HG02588 (cell line): Measurements from ENCODE around the gene TOB1.

Experiments used
- ATAC-seq: cut with Tn5 transposase; IDR thresholded peaks from one replicate; pipeline ENCODE4 v1.9.1; 2021; ENCODE audit warnings: mild to moderate bottlenecking, moderate library complexity; ENCODE audit not compliant: unreplicated experiment

Gene TOB1

DNA sequence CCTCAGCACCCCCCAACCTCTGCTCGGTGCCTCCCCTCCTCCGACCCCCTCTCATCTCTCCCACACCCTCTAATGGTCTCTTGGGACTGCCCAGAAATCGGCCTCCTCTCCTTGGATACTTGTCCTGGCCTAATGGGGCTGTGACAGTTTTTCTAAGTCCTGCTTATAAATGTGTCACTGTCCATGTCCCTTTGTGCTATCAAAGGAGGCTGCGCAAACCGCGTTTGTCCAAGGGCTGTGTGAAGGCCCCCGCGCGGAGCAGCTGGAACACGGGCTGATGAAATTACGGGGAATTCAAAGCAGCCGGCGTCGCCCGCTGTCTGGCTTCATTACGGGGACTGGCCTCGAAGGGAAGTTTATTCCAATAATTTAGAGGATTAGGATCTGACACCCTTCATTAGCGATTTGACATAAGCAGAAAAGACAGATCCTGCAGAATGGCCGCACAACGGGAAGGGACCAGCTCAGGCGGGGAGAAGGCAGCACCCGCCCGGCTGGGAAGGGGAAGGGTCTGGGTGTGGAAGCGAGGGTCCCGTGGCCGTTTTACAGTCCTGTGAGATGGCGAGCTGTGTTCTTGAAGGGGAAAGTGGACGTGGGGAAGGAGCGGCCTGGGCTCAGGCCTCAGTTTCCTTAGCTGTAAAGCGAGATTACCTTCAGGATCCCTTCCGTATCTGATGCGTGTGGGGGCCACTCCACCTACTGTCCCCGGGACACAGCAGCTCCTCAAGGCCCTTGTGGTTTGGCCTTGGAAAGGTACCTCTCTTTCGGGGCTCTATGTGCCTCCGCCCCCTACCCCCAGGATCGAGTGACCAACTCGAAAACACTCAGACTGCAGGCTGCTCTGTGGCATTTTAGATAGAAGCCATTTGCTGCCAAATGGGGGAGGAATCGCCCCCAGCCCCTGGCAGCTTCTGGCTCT is 32.4 kb downstream of the TOB1 start:
- ATAC-seq: no peak

DNA sequence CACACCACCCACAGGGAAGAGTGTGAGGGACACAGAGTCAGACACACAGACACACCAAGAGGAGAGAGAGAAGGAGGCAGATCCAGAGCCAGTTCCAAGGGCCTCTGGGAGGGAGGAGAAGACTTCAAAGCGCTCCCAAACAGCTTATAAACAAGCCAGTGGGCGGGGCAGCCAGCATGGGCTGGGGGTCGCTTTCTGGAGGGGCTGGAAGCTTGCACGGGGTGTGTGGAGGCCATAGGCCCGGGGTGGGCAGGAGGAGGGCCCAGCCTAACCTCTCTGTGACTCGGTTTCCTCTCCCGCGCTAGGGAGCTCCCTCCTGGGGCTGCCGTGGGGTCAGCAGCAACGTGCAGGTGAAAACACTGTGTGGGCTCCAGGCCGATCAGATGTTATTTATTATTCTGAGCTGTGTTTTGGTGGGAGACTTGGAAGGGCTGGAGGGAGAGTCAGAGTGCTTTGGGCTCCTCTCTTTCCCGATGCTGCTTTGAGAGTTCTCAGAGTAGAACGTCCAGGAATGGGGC is 33.2 kb downstream of the TOB1 start:
- no peak for ATAC-seq

DNA sequence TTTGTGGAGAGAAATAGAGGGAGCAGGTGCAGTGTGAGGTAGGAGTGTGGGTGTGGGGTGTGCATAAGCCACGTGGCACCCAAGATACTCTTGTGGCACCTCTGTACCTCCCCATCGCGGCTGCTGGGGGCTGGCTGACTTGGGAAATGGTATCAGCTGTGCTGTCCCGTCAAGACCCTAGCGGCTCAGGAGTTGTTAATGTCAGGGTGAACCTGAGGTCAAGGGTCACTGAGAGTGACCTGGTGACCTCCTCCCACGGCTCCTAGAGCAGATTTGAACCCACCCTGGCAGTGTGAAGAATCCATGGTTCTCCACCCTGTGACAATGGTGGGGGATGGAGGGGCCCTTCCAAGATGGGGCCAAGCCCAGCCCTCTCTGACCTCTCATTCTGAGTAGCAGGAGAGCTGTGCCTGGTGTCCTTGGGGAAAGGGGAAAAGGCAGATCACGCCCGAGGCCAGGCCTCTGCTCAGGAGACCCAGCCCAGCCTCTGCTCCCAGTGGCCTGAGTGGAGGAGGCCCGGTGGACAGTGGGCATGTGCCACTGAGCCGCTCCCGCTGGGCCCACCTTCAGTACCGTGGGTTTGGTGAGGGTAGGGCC is 33.8 kb downstream of the TOB1 start:
- ATAC-seq: no peak

DNA sequence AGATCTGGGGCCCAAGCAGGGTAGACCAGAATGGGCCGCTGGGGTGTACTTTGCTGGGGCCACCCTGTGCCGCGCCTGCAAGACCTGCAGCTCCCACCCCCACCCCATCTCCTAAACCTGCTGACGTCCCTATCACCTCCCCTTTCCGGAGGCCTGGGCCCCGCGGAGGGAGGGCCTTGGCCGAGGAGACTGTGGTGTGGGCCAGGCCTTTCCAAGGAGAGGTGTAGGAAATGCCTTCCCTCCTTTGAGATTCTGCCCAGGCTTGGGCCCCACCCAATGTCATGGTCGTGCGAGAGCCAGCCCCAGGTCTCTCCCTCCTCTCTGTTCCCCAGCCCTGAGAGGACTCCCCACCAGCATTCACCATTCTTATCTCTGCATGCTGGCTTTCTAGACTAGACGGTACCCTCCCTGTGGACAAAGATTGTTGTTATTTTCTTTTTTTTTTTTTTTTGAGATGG is 34.7 kb downstream of the TOB1 start:
- ATAC-seq: no peak

DNA sequence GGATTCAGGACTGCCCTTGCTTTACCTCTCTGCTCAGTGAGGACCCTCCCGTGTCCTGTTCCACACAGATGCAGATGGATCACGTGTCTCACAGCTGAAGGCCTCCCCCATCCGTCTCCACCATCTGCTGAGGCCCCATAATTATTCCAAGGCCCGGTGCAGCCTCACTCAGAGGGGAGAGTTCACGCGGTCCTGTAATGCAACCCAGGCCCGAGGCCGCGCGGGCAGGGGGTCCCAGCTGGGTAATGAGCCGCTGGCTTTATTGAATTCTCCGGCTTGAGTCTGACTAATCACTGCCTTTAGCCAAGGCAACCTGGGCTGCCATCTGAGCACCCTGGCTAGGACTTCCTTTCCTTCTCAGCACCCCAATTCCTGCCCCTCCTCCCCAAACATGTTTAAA is 35.2 kb downstream of the TOB1 start:
- ATAC-seq: no peak

DNA sequence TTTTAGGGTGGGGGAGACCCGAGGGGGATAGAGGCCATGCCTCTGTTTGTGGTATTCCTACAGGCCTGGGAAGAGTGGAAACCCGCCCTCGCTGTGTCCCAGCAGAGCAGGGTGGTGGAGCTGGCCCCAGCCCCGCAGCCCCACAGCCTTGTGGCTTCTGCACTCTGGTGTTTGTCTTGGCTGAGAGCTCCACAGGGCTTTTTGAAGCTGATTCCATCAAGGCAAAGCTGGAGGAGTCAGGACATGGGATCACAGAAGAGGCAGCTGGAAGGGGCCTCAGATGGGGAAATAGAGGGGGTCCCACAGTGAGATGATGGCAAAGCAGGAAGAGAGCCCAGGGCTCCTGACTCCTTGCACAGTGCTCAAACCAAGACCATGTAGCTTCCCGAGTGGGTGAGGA is 35.8 kb downstream of the TOB1 start:
- ATAC-seq: no peak

DNA sequence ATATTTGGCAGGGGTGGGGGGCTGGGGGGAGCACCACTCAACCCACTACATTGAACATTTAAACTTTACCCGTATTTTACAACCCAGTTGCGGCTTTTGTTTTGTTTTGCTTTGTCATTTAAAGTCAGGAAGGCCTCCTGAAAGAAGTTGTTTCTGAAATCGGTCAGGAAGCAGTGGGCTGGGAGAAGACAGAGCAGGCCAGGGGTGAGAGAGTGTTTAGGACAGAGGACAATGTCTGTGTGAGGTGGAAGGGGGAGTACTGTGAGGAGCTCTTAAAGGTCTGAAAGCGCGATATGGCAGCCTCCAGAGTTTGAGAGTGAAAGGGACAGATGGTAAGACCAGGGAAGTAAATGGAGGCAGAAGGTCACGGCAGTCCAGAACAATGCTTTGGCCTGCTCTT is 36.8 kb downstream of the TOB1 start:
- no peak for ATAC-seq

DNA sequence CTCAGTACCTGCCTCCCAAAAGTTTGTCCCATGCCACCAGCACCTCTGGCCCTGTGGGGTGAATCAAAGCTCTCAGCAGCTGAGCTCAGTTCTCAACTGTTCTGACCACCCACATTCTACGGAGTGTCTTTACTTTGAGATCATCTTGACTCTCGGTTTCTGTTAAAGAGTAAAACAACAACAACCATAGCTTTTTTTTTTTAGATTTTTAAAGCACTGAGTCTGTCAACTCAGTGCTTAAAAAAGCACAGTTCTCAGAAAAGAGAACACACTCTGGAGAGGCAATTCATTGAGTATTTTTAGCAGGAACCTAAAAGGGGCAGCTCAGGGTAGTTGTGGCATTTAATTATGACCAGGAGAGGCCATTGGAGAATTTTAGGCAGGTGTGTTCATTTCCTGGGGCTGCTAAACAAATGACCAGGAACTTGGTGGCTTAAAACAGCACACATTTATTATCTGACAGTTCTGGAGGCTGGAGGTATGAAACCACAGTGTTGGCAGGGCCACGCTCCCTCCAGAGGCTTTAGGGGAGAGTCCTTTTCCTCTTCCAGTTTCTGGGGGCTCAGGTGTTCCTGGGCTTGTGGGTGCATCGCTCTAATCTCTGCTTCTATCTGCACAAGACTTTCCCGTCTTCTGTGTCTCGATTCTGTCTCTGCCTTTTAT is 37.5 kb downstream of the TOB1 start:
- peak; percentile 80 for ATAC-seq

DNA sequence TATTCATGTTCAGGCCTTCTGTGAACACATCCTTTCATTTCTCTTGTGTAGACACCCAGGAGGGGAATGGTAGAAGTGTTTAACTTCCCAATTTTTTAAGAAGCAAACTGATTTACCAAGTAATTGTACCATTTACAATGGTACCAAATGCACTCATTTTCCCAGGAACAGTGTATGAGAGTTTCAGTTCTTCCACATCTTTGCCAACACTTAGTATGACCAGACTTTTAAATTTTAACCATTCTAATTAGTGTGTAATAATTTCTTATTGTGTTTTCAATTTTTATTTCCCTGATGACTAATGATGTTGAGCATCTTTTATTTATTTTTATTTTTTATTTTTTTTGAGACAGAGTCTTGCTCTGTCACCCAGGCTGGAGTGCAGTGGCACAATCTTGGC is 41.0 kb downstream of the TOB1 start:
- ATAC-seq: no peak

DNA sequence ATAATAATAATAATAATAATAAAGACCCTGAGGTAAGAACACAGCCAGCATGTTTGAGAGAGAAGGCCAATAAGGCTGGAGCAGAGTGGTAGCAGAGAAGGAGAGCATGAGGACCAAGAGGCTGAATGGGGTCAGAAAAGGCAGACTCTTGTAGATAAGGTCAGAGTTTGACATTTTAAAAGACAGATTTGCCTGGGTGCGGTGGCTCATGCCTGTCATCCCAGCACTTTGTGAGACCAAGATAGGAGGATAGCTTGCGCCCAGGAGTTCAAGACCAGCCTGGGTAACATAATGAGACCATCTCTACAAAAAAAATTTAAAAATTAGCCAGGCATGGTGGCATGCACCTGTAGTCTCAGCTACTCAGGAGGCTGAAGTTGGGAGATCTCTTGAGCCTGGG is 41.7 kb downstream of the TOB1 start:
- ATAC-seq: no peak

DNA sequence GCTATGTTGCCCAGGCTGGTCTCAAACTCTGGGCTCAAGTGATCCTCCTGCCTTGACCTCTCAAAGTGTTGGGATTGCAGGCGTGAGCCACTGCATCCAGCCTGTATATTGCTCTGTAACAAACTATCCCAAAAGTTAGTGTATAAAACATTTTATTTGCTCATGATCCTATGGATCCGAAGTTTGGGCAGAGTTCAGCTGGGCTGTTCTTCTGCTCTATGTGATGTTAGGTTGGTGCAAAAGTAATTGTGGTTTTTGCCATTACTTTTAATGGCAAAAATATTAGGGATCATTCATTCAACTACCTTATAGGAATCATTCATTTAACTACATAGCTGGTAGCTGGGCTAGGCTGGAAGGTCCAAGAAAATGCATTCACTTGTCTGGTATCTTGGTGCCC is 43.6 kb downstream of the TOB1 start:
- no peak for ATAC-seq

DNA sequence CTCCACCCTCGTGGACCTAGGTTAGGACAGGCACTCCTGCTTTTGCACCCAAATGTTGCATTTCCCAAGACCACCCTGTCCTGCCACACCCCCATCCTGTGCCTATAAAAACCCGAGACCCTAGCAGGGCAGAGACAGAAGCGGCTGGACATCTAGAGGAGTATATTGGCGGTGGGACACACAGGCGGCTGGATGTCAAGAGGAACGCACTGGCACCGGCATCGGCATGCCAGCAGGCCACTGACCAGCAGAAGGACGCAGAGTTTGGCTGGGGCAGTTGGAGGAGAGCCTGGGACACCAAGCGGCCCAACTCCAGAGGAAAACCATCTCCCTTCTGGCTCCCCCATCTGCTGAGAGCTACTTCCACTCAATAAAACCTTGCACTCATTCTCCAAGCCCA is 45.5 kb downstream of the TOB1 start:
- no peak for ATAC-seq

DNA sequence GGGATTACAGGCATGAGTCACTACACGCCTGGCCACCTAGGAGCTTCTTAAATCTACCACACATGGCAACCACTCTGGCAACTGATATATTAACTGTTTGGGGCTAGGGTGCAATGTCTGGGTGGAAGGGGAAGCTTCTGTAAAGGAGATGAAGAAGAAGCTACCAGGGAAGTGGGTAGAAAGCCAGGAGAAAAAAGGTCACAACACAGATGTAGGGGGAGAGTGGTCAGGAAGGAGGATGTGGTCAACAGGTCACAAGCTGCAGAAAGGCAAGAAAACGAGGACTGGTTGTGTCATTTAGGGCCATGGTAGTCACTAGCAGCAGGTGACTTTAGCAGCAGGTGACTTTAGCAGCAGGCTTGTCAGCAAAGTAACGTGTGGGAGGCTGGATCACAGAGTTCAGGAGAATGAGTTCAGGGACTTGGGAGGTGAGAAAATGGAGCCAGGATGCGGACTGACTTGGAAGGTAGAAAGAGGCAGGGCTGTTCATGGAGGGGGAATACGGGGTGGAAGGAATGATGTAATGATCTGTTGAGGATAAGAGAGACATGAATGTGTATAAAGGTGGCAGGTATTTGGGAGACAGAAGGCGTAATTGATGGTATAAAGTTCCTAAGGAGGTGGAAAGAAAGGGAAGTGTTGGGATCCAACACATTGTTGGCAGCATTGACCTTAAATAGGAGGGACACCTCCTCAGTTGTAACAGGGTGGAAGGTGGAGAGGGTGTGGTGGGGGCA is 47.1 kb downstream of the TOB1 start:
- ATAC-seq: no peak

DNA sequence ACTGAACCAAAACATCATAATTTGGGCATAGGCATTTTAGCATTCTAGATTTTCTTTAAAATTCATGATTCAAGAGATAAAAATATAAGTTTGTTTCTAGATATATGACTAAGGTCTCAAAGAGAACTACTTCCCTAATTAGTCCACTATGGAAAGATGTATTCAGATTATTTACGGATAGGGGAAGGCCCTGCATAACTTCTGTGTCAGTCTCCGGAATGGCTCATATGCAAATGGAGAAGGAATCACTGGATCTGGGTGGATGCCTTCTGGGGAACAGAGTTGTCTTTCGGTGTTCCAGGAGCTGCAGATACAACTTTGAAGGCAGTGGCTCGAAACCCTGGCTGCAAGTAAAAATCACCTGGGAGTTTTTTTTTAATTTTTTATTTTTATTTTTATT is 47.9 kb downstream of the TOB1 start:
- no peak for ATAC-seq

DNA sequence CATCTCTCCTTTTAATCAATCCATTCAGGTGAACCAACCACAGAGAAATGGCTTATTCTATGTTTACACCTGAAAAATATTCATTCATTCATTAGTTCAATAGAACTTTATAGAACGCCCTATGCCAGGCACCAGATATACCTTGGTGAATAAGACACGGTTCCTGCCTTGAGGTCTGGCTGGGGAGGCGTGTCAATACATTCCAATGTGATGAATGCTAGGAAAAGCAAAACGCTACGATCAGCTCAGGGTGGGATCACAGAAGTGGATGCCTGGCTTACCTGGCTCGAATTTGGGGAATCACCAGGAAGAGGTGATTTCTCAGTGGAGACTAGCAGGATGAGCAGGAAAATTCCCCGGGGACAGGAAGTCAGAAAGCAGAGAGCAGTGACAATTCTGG is 48.3 kb downstream of the TOB1 start:
- no peak for ATAC-seq

DNA sequence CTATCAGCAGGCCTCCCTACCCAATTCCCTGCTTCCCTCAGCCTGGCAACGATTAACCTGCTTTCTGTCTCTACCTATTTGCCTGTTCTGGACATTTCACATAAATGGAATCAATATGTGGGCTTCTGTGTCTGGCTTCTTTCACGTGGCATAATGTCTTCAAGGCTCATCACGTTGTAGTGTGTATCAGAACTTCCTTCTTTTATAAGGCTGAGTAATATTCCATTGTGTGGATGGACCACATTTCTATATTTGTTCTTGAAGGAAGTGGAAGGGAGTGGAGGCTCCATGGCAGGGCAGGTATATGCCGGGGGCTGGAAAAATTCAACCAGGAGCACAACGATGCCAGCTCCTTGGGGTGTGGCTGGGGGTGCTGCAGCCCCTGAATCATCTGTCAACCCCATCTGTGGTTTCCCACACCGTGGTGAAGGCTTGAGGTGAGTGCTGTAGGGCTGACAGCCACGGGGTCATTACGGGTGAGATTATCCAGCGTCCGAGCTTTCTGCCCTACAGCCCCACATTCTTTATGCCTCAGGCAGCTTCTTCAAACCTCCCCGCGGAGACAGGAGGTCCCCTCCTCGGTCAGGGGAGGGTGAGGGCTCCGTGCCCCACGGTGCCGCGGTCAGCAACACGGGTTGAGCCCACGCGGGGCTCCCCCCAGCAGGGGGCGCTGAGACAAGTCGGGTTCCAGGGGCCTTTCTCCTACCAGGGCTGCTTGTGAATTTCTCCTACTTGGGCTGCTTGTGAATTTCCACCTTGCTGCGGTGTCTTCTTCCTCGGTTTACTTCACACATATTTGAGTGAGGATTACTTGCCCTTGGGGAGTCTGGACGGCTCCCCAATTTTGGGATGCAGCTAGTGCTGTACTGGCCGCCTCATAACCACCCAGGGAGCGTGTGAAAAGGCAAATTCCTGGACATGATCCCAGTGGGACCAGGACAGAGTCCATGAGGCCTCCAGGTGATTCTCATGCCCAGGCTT is 49.1 kb downstream of the TOB1 start:
- no peak for ATAC-seq

DNA sequence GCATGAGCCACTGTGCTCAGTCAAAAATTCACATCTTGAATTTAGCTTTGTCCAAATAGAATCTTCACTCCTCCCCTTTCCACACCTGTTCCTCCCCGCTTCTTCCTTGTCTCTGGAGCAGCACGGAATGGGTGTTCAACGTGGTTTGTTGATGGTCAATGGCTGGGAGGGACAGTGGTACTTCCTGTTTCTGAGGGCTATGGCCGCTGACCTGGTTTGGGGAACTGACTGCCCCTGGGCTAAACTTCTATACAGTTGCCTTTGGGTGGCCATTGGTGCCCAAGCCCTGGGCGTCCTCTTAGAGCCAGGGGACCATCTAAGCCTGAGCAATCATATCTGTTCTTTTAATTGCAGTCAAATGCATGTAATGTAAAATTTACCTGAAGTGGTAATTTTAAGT is 49.9 kb downstream of the TOB1 start:
- no peak for ATAC-seq

DNA sequence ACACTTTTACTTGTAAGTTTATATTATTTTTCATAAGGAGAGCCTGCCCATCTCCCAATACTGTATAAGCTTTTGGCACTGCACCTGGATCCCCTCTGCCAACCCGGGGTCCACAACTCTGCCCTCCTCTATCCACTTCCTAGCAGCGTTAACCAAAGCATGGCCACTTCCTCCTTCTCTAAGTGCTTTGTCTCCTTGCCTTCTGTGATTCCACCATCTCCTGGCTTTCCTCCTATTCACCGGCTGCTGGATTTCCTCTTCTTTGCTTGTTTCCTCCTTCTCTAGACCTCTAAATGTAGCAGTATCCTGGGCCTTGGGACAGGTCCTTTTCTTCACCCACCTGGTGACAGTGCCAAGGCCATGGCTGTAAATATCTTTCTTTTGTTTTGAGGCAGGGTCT is 50.8 kb downstream of the TOB1 start:
- ATAC-seq: no peak

DNA sequence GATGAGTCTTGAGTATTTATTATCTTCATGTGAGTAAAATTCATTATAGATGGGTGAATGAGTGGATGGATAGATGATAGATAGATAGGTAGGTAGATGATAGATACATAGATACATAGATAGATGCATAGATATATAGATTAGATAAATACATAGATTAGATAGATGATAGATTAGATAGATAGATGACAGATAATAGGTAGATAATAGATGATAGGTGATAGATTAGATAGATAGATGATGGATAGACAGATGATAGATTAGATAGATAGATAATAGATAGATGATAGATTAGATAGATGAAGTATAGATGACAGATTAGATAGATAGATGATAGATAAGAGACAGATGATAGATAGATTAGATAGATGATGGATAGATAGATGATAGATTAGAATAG is 52.6 kb downstream of the TOB1 start:
- no peak for ATAC-seq
